GM19468 (cell line): ENCODE results near the gene PACC1.

Experiments used
- ATAC-seq: cut with Tn5 transposase; IDR thresholded peaks from one replicate; pipeline ENCODE4 v1.9.1; 2021; ENCODE audit warnings: mild to moderate bottlenecking, moderate library complexity, moderate number of reproducible peaks; ENCODE audit not compliant: unreplicated experiment; ENCODE audit errors: extremely low read depth

The PACC1 gene

GRCh38 chr1:212440419-212440818 is 25.7 kb upstream of the PACC1 start:
- ATAC-seq: no peak

GRCh38 chr1:212438831-212439237 is 24.1 kb upstream of the PACC1 start:
- no peak for ATAC-seq

- no peak for ATAC-seq
These were observed 22.6 kb upstream of the PACC1 start for GRCh38 chr1:212437179-212437798.

- no peak for ATAC-seq
These were observed 20.3 kb upstream of the PACC1 start for GRCh38 chr1:212434992-212435391.

GRCh38 chr1:212433577-212434462 is 19.1 kb upstream of the PACC1 start:
- no peak for ATAC-seq

DNA sequence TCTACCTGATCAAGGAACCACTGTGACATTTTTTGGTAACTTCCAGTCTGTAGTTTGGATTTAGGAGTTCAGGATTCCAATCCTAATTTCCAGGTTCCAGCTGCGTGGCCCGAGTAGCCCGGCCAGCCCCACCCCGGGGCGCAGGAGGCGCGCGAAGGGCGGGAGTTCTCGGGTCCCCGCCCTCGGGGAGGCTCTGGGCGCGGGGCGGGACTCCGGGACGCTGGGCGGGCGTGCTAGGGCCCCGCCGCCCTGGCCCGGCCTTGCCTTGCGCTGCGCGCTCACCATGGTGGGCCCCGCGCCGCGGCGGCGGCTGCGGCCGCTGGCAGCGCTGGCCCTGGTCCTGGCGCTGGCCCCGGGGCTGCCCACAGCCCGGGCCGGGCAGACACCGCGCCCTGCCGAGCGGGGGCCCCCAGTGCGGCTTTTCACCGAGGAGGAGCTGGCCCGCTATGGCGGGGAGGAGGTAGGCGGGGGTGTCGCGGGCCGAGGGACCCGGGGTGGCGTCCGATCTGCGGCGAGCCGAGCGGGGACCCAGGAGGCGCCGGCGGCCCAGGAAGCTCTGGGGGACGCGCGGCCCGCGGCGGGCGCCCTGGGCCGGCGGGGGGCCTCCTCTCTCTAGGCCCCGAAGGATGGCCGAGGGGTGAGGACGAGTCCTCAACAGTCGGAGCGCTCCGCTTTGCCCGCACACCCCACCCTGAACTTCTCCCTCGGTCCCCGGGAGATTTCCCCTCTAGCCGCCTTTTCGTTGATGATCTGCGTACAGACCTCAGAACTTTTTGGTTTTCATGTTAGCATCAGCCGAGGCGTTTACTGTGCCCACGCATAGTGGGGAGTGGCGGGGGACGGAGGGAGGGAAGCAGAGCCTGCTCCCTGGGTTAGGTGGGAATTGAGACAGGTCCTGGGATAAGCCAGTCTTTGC is 18.2 kb upstream of the PACC1 start, which contains the start of gene NENF:
NENF (plus strand) TSS at position 260 of the 916 bp plus-strand sequence; CDS start at position 284, 24 bp downstream.
- peak; percentile 93 for ATAC-seq

DNA sequence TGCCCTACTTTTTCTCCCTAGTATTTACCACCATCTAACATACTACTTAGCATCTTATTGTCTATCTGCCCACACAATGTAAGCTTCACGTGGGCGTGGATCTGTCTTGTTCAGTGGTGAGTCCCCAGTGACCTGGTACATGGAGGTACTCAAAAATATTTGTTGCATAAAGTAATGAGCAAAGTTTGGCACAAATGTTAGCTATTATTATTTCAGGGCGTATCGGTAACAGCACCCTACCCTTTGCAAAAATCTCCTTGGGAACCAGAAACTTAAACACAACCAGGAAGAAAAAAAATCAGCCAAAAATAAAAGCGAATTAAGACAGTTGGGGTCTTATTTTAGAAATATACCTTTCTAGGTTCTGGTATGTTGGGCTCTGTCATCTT is 17.6 kb upstream of the PACC1 start:
- ATAC-seq: no peak

DNA sequence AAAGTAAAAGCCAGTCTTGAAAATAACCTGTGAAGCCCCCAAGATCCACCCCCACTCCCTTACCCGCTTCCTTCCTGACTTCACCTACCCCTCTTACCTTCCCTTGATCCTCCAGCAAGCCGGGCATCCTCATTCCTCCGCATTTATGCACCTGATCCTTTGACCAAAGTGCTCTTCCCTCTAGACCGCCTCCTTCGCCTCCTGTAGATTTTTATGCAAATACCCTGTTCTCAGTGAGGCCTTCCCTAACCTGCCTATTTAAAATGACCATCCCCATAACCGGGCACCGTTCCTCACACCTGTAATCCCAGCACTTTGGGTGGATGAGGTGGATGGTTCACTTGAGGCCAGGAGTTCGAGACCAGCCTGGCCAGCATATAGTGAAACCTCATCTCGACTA is 17.0 kb upstream of the PACC1 start:
- ATAC-seq: no peak

DNA sequence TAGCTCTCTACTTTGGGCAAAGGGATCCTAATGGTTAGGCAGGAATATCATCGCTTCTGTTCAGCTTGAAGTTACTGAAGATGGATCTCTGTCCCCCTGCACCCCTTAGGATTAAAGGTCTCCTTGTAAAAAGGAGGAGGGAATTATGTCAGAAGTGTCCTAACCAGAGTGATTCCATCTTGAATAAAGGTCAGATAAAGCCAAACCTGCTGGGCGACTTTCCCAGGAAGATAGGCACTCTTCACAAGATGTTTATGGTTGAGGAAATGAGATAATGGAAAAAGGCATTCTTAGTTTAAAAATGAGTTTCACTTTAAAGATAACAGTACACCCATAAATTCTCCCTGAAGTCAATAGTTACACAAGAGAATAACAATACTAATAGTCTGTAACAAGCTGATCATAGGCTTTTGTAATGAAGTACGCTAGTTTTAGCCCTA is 16.3 kb upstream of the PACC1 start:
- ATAC-seq: no peak

- no peak for ATAC-seq
These were observed 15.7 kb upstream of the PACC1 start for GRCh38 chr1:212430416-212430815.

- ATAC-seq: no peak
These were observed 13.8 kb upstream of the PACC1 start for GRCh38 chr1:212428496-212428895.

DNA sequence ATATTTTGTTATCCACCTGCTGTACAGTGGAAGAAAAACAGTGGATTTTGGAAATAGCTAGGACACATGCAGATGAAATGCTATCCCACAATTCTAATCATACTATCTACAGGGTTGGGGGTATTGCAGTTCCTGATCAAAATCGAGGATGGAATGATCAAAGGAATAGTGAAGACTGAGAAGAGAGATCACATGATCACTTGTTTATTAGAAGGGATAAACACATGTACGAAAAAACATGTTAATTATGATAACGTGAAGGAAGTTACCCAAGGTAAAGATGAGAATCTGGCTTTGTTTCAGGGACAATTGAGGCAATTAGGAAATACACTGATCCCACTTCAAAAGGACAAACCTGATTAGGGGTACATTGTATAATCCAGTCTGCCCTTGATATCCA is 9.2 kb upstream of the PACC1 start:
- ATAC-seq: no peak

DNA sequence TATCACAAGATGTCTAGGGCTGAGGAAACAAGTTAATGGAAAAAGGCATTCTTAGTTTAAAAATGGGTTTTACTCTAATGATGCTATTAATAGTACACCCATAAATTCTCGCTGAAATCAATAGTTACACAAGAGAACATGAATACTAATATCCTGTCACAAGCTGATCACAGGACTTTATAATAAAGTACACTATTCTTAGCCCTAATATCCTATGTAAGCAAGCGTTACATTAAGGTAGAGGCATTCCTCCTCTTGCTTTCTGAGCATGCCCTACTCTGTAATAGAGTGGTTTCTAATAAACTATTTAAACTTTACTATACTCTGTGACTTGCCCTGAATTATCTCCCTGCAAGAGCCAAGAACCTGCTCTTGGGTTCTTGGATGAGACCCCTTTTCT is 6.5 kb upstream of the PACC1 start:
- ATAC-seq: no peak

GRCh38 chr1:212415107-212415841 is 588 bp upstream of the PACC1 start:
- ATAC-seq: no peak

DNA sequence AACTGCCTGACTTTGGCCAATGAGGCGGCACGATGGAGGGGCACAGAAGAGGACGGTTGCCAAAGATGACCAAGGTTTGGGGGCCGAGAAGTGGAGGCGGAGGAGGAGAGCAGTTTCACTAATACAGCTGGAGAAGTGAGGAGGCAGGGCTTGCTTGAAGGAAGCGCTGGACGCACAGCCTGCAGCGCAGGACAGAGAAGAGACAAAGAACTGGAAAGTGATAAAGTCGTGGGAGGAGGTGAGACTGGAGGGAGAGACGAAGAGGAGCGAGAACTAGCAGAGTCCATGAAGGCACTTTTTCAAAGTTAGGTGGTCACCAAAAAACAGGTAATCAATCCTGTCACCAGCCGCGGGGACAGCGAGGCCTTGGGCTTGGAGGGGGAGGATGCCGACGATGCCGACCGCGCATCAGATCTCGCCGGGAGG is 771 bp downstream of the PACC1 start:
- no peak for ATAC-seq

DNA sequence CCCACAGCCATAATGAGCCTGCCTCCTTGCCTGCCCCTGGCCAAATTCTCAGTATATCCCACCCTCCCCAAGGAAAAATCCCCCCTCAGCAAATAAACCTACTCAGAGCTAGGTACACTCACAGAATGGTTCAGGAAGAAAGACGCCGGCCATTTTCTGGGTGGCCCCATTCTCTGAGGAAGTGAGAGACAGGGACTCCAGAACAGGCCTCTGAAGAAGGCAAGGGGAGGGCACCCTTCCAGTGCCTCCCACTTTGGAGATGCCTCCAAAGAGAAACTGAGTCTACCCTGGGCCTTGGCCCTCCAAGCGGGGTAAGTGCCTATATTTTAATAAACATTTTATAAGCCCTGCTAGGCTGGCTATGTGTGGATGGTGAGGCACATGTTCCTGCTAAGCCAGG is 2.3 kb downstream of the PACC1 start:
- ATAC-seq: no peak

- ATAC-seq: no peak
These were observed 4.4 kb downstream of the PACC1 start for GRCh38 chr1:212410231-212410820.

DNA sequence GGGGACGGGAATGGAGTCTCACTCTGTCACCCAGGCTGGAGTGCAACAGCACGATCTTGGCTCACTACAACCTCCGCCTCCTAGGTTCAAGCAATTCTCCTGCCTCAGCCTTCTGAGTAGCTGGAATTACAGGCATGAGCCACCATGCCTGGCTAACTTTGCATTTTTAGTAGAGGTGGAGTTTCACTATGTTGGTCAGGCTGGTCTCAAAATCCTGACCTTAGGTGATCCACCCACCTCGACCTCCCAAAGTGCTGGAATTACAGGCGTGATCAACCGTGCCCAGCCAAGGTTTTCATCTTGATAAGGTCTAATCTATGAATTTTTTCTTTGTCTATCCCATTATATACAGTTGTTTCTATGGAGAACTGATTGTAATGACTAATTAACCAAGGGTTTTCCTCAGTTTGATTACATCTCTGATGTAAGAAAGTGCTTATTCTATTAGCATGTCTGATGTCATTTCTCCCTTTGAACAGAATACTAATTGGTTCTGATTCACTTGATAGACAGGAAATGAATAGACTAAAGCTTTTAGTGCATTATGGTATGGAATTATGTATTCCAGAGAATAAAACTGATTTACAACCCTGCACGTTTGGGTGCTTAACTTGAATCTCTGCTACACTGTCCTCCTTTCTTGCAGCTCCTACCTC is 11.9 kb downstream of the PACC1 start:
- ATAC-seq: no peak
